Duodenal mucosa (tissue), 2 donors: ENCODE data around the gene TMEM115.

ENCODE experiments used
- H3K27ac ChIP-seq: one replicate; pipeline ENCODE4 v1.7.0; 2013; ENCODE audit warnings: low read depth, low read length
- H3K27me3 ChIP-seq, 2 donors: one replicate each; pipeline ENCODE4 v1.7.0; 2013; ENCODE audit warnings: low read length in 2 of 2, control low read depth in 1 of 2; ENCODE audit not compliant: insufficient read depth in 2 of 2, control insufficient read depth in 1 of 2
- H3K36me3 ChIP-seq, 2 donors: one replicate each; pipeline ENCODE4 v1.7.0; 2013; ENCODE audit warnings: low read length in 2 of 2, control low read depth in 1 of 2; ENCODE audit not compliant: insufficient read depth in 2 of 2, control insufficient read depth in 1 of 2
- H3K4me1 ChIP-seq, 2 donors: one replicate each; pipeline ENCODE4 v1.7.0; 2013; ENCODE audit warnings: low read length in 2 of 2, control low read depth in 1 of 2; ENCODE audit not compliant: insufficient read depth in 2 of 2, control insufficient read depth in 1 of 2
- H3K4me3 ChIP-seq, 2 donors: one replicate each; pipeline ENCODE4 v1.7.0; 2013; ENCODE audit warnings: low read length in 2 of 2, low read depth in 1 of 2
- H3K9ac ChIP-seq, 2 donors: one replicate each; pipeline ENCODE4 v1.7.0; 2013; ENCODE audit warnings: low read length in 2 of 2, low read depth in 1 of 2
- H3K9me3 ChIP-seq, 2 donors: one replicate each; pipeline ENCODE4 v1.7.0; 2013; ENCODE audit warnings: low read length in 2 of 2, control low read depth in 1 of 2; ENCODE audit not compliant: control insufficient read depth in 1 of 2

The TMEM115 gene

GRCh38 chr3:50323614-50324199, 35.6 kb downstream of the TMEM115 start:
- Histone ChIP-seq H3K9me3 (no peaks in the 10 kb centered on the region), H3K4me3 (no peak overlapping the region), H3K4me1 (peaks cover 49 to 71% of the 10 kb centered on the region in 2 donors), H3K9ac (no peak overlapping the region), H3K27ac (peak overlapping the region; percentile 66), H3K36me3 (peaks cover 5 to 20% of the 10 kb centered on the region in 2 donors), H3K27me3 (no peaks in the 10 kb centered on the region)

- peak overlapping the region; percentile 43 to 93 for H3K9ac ChIP-seq
Measured at GRCh38 chr3:50323092-50323600, 36.2 kb downstream of the TMEM115 start.

GRCh38 chr3:50322386-50323091, 36.8 kb downstream of the TMEM115 start, which contains the start of gene HYAL2:
HYAL2 (minus strand) TSS chr3:50322745; CDS start chr3:50320489, 2,256 bp downstream.
- Histone ChIP-seq H3K9ac (peak within 1 kb of the TSS; percentile 85 to 93), H3K27me3 (no peaks in the 10 kb centered on the region), H3K9me3 (no peaks in the 10 kb centered on the region), H3K4me3 (peak within 1 kb of the TSS; percentile 83 to 94), H3K4me1 (peaks cover 60 to 74% of the 10 kb centered on the region in 2 donors), H3K27ac (peak within 1 kb of the TSS; percentile 93), H3K36me3 (peaks cover 11 to 29% of the 10 kb centered on the region in 2 donors)

More at GRCh38 chr3:50323092-50323600, 36.2 kb downstream of the TMEM115 start:
- peak overlapping the region in 1 of 2 donors; percentile 83 for H3K4me3 ChIP-seq
- H3K4me1 ChIP-seq: peaks cover 54 to 71% of the 10 kb centered on the region in 2 donors
- H3K27ac ChIP-seq: peak overlapping the region; percentile 93
- peaks cover 10 to 26% of the 10 kb centered on the region in 2 donors for H3K36me3 ChIP-seq
- H3K9me3 ChIP-seq: no peaks in the 10 kb centered on the region
- H3K27me3 ChIP-seq: no peaks in the 10 kb centered on the region

GRCh38 chr3:50322115-50322385, 37.3 kb downstream of the TMEM115 start:
- peak overlapping the region; percentile 43 to 93 for H3K9ac ChIP-seq

GRCh38 chr3:50321336-50322114, 37.8 kb downstream of the TMEM115 start:
- peak overlapping the region; percentile 83 to 94 for H3K4me3 ChIP-seq
- peaks cover 11 to 32% of the 10 kb centered on the region in 2 donors for H3K36me3 ChIP-seq
- peaks cover 63 to 76% of the 10 kb centered on the region in 2 donors for H3K4me1 ChIP-seq
- no peaks in the 10 kb centered on the region for H3K27me3 ChIP-seq
- H3K27ac ChIP-seq: peak overlapping the region; percentile 93
- no peaks in the 10 kb centered on the region for H3K9me3 ChIP-seq
- H3K9ac ChIP-seq: peak overlapping the region; percentile 85 to 93

More at GRCh38 chr3:50322115-50322385, 37.3 kb downstream of the TMEM115 start:
- no peaks in the 10 kb centered on the region for H3K9me3 ChIP-seq
- peak overlapping the region; percentile 83 to 94 for H3K4me3 ChIP-seq
- peak overlapping the region; percentile 93 for H3K27ac ChIP-seq
- H3K4me1 ChIP-seq: peaks cover 60 to 74% of the 10 kb centered on the region in 2 donors
- no peaks in the 10 kb centered on the region for H3K27me3 ChIP-seq
- peaks cover 11 to 31% of the 10 kb centered on the region in 2 donors for H3K36me3 ChIP-seq

GRCh38 chr3:50320853-50321335, 38.4 kb downstream of the TMEM115 start:
- peak overlapping the region; percentile 83 to 94 for H3K4me3 ChIP-seq
- peaks cover 11 to 28% of the 10 kb centered on the region in 2 donors for H3K36me3 ChIP-seq
- H3K27me3 ChIP-seq: no peaks in the 10 kb centered on the region
- H3K4me1 ChIP-seq: peaks cover 68 to 80% of the 10 kb centered on the region in 2 donors
- H3K27ac ChIP-seq: peak overlapping the region; percentile 93
- no peaks in the 10 kb centered on the region for H3K9me3 ChIP-seq
- peak overlapping the region; percentile 85 to 93 for H3K9ac ChIP-seq

- peak overlapping the region; percentile 93 for H3K27ac ChIP-seq
- H3K27me3 ChIP-seq: no peaks in the 10 kb centered on the region
- peaks cover 8 to 22% of the 10 kb centered on the region in 2 donors for H3K36me3 ChIP-seq
Measured at GRCh38 chr3:50319894-50320625, 39.3 kb downstream of the TMEM115 start.

GRCh38 chr3:50319181-50319893, 40.0 kb downstream of the TMEM115 start:
- Histone ChIP-seq H3K4me1 (peaks cover 62 to 72% of the 10 kb centered on the region in 2 donors), H3K27ac (no peak overlapping the region), H3K9ac (peak overlapping the region in 1 of 2 donors; percentile 85), H3K27me3 (no peaks in the 10 kb centered on the region), H3K4me3 (peak overlapping the region; percentile 83 to 94), H3K36me3 (peaks cover 8 to 20% of the 10 kb centered on the region in 2 donors), H3K9me3 (no peaks in the 10 kb centered on the region)

More at GRCh38 chr3:50319894-50320625, 39.3 kb downstream of the TMEM115 start:
- peaks cover 68 to 80% of the 10 kb centered on the region in 2 donors for H3K4me1 ChIP-seq
- H3K9ac ChIP-seq: peak overlapping the region; percentile 85 to 93
- H3K9me3 ChIP-seq: no peaks in the 10 kb centered on the region
- H3K4me3 ChIP-seq: peak overlapping the region; percentile 83 to 94

GRCh38 chr3:50318615-50319014, 40.7 kb downstream of the TMEM115 start:
- Histone ChIP-seq H3K9ac (peak overlapping the region; percentile 32 to 60), H3K27ac (no peak overlapping the region), H3K27me3 (no peaks in the 10 kb centered on the region), H3K4me3 (peak overlapping the region in 1 of 2 donors; percentile 32), H3K9me3 (no peaks in the 10 kb centered on the region), H3K4me1 (peaks cover 58 to 66% of the 10 kb centered on the region in 2 donors), H3K36me3 (peaks cover 8 to 19% of the 10 kb centered on the region in 2 donors)
